Measurements from ENCODE around the gene RNASE4. TPM values are rescaled to one million over a fixed set of nuclear protein-coding genes. Genes with fewer than 3 reads are reported as not detected.
"Not testable (repeated sequence)": the region's sequence is repeated elsewhere in the genome, so short reads cannot be mapped to it uniquely, and the experiment has no call there.

The RNASE4 gene
- total and polyA plus RNA-seq, 2 experiments from 2014 or later, result 0.29 to 2.0 TPM

DNA sequence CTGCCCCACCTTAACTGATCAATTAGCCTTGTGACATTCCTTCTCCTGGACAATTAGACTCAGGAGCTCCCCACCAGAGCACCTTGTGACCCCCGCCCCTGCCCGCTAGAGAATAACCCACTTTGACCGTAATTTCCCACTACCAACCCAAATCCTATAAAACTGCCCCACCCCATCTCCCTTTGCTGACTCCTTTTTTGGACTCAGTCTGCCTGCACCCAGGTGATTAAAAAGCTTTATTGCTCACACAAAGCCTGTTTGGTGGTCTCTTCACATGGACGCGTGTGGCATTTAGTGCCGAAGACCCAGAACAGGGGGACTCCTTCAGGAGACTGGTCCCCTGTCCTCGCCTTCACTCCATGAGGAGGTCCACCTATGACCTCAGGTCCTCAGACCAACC is 16.6 kb downstream of the RNASE4 start:
- H3K27ac ChIP-seq (ENCODE audit: low read depth); H4K20me1 ChIP-seq (replicated peaks; ENCODE audit: insufficient read depth); H3K27me3 ChIP-seq (ENCODE audit: insufficient read depth); H3K4me1 ChIP-seq (ENCODE audit: insufficient read depth); H3K27me3 Mint-ChIP-seq (ENCODE audit: insufficient read depth, low read depth, poor library complexity); H3K9me3 Mint-ChIP-seq; ATAC-seq; DNase-seq (ENCODE audit: low spot score); H3K4me2 ChIP-seq; H3K4me3 ChIP-seq; H3K9me2 ChIP-seq (ENCODE audit: insufficient read depth); H3F3A ChIP-seq (replicated peaks; ENCODE audit: low read depth); H3K4me3 Mint-ChIP-seq; H3K36me3 ChIP-seq (ENCODE audit: insufficient read depth); H3K79me2 ChIP-seq (replicated peaks; ENCODE audit: insufficient read depth); H2AFZ ChIP-seq: not testable (repeated sequence)
- Mint-ChIP-seq H3K36me3 (ENCODE audit: low read depth) (peaks cover 37% of the 10 kb centered on the region), H3K27ac (peak overlapping the region; percentile 15; the same call in 1 of the 2 replicates), H3K4me1 (peaks cover 21% of the 10 kb centered on the region)

- H3K9me2 ChIP-seq (ENCODE audit: insufficient read depth), result peaks cover 8% of the 10 kb centered on the region; the same call in 1 of the 2 replicates
- Mint-ChIP-seq H3K27me3 (ENCODE audit: insufficient read depth, low read depth, poor library complexity) (peaks cover 7% of the 10 kb centered on the region), H3K4me1 (peaks cover 16% of the 10 kb centered on the region; the same call in 2 of the 3 replicates), H3K36me3 (ENCODE audit: low read depth) (peaks cover 10% of the 10 kb centered on the region; the same call in 2 of the 3 replicates), H3K9me3 (peaks cover 13% of the 10 kb centered on the region), H3K27ac (no peak overlapping the region), H3K4me3 (no peak overlapping the region)
- H3K27ac ChIP-seq (ENCODE audit: low read depth), result peak overlapping the region; percentile 93
- H3K79me2 ChIP-seq (replicated peaks; ENCODE audit: insufficient read depth), result no peaks in the 10 kb centered on the region
- peaks cover 6% of the 10 kb centered on the region; the same call in 1 of the 2 replicates for H3F3A ChIP-seq (replicated peaks; ENCODE audit: low read depth)
- TF ChIP-seq NANOG (IDR thresholded peaks at IDR 0.05; ENCODE audit: borderline replicate concordance), result peak; percentile 70
- TF ChIP-seq STAT1 (IDR thresholded peaks at IDR 0.05; ENCODE audit: unreplicated experiment), result no peak
- TF ChIP-seq, protein P1, sequence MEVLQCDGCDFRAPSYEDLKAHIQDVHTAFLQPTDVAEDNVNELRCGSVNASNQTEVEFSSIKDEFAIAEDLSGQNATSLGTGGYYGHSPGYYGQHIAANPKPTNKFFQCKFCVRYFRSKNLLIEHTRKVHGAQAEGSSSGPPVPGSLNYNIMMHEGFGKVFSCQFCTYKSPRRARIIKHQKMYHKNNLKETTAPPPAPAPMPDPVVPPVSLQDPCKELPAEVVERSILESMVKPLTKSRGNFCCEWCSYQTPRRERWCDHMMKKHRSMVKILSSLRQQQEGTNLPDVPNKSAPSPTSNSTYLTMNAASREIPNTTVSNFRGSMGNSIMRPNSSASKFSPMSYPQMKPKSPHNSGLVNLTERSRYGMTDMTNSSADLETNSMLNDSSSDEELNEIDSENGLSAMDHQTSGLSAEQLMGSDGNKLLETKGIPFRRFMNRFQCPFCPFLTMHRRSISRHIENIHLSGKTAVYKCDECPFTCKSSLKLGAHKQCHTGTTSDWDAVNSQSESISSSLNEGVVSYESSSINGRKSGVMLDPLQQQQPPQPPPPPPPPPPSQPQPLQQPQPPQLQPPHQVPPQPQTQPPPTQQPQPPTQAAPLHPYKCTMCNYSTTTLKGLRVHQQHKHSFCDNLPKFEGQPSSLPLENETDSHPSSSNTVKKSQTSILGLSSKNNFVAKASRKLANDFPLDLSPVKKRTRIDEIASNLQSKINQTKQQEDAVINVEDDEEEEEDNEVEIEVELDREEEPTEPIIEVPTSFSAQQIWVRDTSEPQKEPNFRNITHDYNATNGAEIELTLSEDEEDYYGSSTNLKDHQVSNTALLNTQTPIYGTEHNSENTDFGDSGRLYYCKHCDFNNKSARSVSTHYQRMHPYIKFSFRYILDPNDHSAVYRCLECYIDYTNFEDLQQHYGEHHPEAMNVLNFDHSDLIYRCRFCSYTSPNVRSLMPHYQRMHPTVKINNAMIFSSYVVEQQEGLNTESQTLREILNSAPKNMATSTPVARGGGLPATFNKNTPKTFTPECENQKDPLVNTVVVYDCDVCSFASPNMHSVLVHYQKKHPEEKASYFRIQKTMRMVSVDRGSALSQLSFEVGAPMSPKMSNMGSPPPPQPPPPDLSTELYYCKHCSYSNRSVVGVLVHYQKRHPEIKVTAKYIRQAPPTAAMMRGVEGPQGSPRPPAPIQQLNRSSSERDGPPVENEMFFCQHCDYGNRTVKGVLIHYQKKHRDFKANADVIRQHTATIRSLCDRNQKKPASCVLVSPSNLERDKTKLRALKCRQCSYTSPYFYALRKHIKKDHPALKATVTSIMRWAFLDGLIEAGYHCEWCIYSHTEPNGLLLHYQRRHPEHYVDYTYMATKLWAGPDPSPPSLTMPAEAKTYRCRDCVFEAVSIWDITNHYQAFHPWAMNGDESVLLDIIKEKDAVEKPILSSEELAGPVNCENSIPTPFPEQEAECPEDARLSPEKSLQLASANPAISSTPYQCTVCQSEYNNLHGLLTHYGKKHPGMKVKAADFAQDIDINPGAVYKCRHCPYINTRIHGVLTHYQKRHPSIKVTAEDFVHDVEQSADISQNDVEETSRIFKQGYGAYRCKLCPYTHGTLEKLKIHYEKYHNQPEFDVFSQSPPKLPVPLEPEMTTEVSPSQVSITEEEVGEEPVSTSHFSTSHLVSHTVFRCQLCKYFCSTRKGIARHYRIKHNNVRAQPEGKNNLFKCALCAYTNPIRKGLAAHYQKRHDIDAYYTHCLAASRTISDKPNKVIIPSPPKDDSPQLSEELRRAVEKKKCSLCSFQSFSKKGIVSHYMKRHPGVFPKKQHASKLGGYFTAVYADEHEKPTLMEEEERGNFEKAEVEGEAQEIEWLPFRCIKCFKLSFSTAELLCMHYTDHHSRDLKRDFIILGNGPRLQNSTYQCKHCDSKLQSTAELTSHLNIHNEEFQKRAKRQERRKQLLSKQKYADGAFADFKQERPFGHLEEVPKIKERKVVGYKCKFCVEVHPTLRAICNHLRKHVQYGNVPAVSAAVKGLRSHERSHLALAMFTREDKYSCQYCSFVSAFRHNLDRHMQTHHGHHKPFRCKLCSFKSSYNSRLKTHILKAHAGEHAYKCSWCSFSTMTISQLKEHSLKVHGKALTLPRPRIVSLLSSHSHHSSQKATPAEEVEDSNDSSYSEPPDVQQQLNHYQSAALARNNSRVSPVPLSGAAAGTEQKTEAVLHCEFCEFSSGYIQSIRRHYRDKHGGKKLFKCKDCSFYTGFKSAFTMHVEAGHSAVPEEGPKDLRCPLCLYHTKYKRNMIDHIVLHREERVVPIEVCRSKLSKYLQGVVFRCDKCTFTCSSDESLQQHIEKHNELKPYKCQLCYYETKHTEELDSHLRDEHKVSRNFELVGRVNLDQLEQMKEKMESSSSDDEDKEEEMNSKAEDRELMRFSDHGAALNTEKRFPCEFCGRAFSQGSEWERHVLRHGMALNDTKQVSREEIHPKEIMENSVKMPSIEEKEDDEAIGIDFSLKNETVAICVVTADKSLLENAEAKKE (CRISPR knock-in tag; IDR thresholded peaks at IDR 0.05), result peak; percentile 3; the same call in 1 of the 2 replicates
- H3K4me3 ChIP-seq, result 0 out of 2 replicates have a peak overlapping the region, but pooled peaks have one; percentile 21
- ATAC-seq (peak; percentile 91), DNase-seq (ENCODE audit: low spot score) (peak; percentile 69)
- no peaks in the 10 kb centered on the region for H4K20me1 ChIP-seq (replicated peaks; ENCODE audit: insufficient read depth)
- H3K36me3 ChIP-seq (ENCODE audit: insufficient read depth), result peaks cover 5% of the 10 kb centered on the region; the same call in 1 of the 2 replicates
- no peak overlapping the region for H2AFZ ChIP-seq
- H3K4me1 ChIP-seq (ENCODE audit: insufficient read depth), result no peaks in the 10 kb centered on the region
- no peaks in the 10 kb centered on the region for H3K27me3 ChIP-seq (ENCODE audit: insufficient read depth)
- H3K4me2 ChIP-seq, result 0 out of 2 replicates have a peak overlapping the region, but pooled peaks have one; percentile 8
Observed at GRCh38 chr14:20706657-20707355, 22.4 kb downstream of the RNASE4 start.
